ENCODE data around the gene PDGFD. TPM values are rescaled to one million over a fixed set of nuclear protein-coding genes. Genes with fewer than 3 reads are reported as not detected.

PDGFD gene
- total RNA-seq, 3 donors from 2014 or later (not counting 1 experiment from before 2014, with no cell fraction given), result 23.2 to 41.2 (median 33.1) TPM

- peaks cover 0 to 2% of the 10 kb centered on the region in 2 donors for H3K9me3 Mint-ChIP-seq
- H3K4me3 Mint-ChIP-seq, result no peak overlapping the region
- no peak overlapping the region for H3K27ac ChIP-seq (ENCODE audit: low read length)
- no peaks in the 10 kb centered on the region for H3K36me3 ChIP-seq (ENCODE audit: control insufficient read depth, insufficient read depth, low read length)
- no peaks in the 10 kb centered on the region for H3K27me3 ChIP-seq (ENCODE audit: control insufficient read depth, insufficient read depth, low read length)
- ATAC-seq, result no peak
- no peak for TF ChIP-seq CTCF (IDR thresholded peaks at IDR 0.05)
- no peaks in the 10 kb centered on the region for H3K4me1 ChIP-seq (ENCODE audit: control insufficient read depth, insufficient read depth, low read length)
- no peak overlapping the region for H3K4me3 ChIP-seq (ENCODE audit: low read length)
- peaks cover 12 to 15% of the 10 kb centered on the region in 2 donors for H3K4me1 Mint-ChIP-seq
- DNase-seq, result no peak
- WGBS (ENCODE audit: insufficient coverage), result 85% methylated on average over 1 of the region's 1 CpG
- H3K27ac Mint-ChIP-seq, result no peak overlapping the region
- intact Hi-C loops (cut with micrococcal nuclease), result no loop called here
- H3K9me3 ChIP-seq (ENCODE audit: control insufficient read depth, insufficient read depth, low read length), result no peaks in the 10 kb centered on the region
- H3K36me3 Mint-ChIP-seq, result no peaks in the 10 kb centered on the region
- H3K27me3 Mint-ChIP-seq (ENCODE audit: low read depth in 2 of 2), result no peaks in the 10 kb centered on the region
Measured at GRCh38 chr11:104067534-104067933, 96.4 kb downstream of the PDGFD start.

GRCh38 chr11:104064034-104064630, 99.8 kb downstream of the PDGFD start:
- Histone ChIP-seq H3K36me3 (ENCODE audit: control insufficient read depth, insufficient read depth, low read length) (no peaks in the 10 kb centered on the region), H3K27me3 (ENCODE audit: control insufficient read depth, insufficient read depth, low read length) (no peaks in the 10 kb centered on the region), H3K4me3 (ENCODE audit: low read length) (no peak overlapping the region), H3K9me3 (ENCODE audit: control insufficient read depth, insufficient read depth, low read length) (no peaks in the 10 kb centered on the region), H3K27ac (ENCODE audit: low read length) (no peak overlapping the region), H3K4me1 (ENCODE audit: control insufficient read depth, insufficient read depth, low read length) (no peaks in the 10 kb centered on the region)
- H3K27ac Mint-ChIP-seq, result no peak overlapping the region
- TF ChIP-seq CTCF (IDR thresholded peaks at IDR 0.05), result no peak
- peaks cover 32 to 37% of the 10 kb centered on the region in 2 donors for H3K4me1 Mint-ChIP-seq
- H3K4me3 Mint-ChIP-seq, result no peak overlapping the region
- WGBS (ENCODE audit: insufficient coverage), result 89% methylated on average over 3 of the region's 5 CpGs
- no peak for ATAC-seq
- intact Hi-C loops (cut with micrococcal nuclease), result no loop called here
- DNase-seq, result no peak
- no peaks in the 10 kb centered on the region for H3K36me3 Mint-ChIP-seq
- no peaks in the 10 kb centered on the region for H3K27me3 Mint-ChIP-seq (ENCODE audit: low read depth in 2 of 2)
- H3K9me3 Mint-ChIP-seq, result peaks cover 0 to 2% of the 10 kb centered on the region in 2 donors

GRCh38 chr11:104061853-104062521, 102.0 kb downstream of the PDGFD start:
- WGBS (ENCODE audit: insufficient coverage), result 90% methylated on average over 9 of the region's 9 CpGs
- Mint-ChIP-seq H3K9me3 (peaks cover 0 to 2% of the 10 kb centered on the region in 2 donors), H3K36me3 (no peaks in the 10 kb centered on the region), H3K27ac (no peak overlapping the region), H3K27me3 (ENCODE audit: low read depth in 2 of 2) (no peaks in the 10 kb centered on the region), H3K4me1 (peaks cover 38 to 46% of the 10 kb centered on the region in 2 donors), H3K4me3 (no peak overlapping the region)
- H3K4me1 ChIP-seq (ENCODE audit: control insufficient read depth, insufficient read depth, low read length), result no peaks in the 10 kb centered on the region
- intact Hi-C loops (cut with micrococcal nuclease), result no loop called here
- H3K27me3 ChIP-seq (ENCODE audit: control insufficient read depth, insufficient read depth, low read length), result no peaks in the 10 kb centered on the region
- ATAC-seq, result no peak
- DNase-seq, result no peak
- no peak for TF ChIP-seq CTCF (IDR thresholded peaks at IDR 0.05)
- no peaks in the 10 kb centered on the region for H3K9me3 ChIP-seq (ENCODE audit: control insufficient read depth, insufficient read depth, low read length)
- H3K27ac ChIP-seq (ENCODE audit: low read length), result no peak overlapping the region
- no peaks in the 10 kb centered on the region for H3K36me3 ChIP-seq (ENCODE audit: control insufficient read depth, insufficient read depth, low read length)
- H3K4me3 ChIP-seq (ENCODE audit: low read length), result no peak overlapping the region

Measured in natural killer cell (primary cell).